ENCODE results near the gene SLC29A2. TPM values are rescaled to one million over a fixed set of nuclear protein-coding genes. Genes with fewer than 3 reads are reported as not detected.

Gene SLC29A2
- total RNA-seq, 1 donor: 0.36 TPM

DNA sequence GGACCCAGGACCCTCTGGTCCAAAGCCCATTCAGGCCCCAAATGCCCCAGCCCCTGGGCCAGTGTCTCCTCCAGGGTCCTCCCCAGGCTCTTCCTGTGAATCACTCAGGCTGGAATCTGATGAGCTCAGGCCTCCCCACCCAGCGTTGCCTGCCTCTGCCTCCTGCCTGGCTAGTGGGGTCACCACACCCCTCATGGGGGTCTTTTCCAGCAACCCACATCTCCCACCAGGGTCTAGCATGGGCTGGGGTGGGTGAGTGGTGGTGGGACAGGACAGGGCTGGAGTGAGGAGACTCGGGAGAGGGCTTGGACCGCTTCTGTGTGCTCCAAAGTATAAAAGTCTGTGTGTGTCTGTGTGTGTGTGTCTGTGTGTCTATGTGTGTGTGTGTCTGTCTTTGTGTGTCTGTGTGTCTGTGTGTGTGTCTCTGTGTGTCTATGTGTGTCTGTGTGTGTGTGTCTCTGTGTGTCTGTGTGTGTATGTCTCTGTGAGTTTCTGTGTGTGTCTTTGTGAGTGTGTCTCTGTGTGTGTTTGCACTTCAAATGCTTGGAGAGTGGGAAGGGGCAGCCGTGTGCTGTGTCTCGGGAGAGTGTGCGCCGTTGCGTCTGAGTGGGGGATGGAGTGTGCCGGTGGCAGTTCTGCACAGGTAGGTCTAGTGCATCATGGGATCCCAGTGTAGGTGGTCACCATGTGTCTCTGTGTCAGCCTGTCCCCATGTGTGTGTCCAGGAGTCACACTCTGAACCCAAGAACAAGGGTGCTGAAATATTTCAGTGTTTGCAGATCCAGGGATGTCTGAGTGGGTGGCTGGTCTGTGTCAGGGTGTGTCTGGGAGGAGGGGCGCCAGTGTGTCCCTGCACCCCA, 44.2 kb downstream of the SLC29A2 start:
- H3K4me3 ChIP-seq (ENCODE audit: low read depth, low read length): no peak overlapping the region
- TF ChIP-seq, protein P1, sequence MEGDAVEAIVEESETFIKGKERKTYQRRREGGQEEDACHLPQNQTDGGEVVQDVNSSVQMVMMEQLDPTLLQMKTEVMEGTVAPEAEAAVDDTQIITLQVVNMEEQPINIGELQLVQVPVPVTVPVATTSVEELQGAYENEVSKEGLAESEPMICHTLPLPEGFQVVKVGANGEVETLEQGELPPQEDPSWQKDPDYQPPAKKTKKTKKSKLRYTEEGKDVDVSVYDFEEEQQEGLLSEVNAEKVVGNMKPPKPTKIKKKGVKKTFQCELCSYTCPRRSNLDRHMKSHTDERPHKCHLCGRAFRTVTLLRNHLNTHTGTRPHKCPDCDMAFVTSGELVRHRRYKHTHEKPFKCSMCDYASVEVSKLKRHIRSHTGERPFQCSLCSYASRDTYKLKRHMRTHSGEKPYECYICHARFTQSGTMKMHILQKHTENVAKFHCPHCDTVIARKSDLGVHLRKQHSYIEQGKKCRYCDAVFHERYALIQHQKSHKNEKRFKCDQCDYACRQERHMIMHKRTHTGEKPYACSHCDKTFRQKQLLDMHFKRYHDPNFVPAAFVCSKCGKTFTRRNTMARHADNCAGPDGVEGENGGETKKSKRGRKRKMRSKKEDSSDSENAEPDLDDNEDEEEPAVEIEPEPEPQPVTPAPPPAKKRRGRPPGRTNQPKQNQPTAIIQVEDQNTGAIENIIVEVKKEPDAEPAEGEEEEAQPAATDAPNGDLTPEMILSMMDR (IDR thresholded peaks at IDR 0.05; ENCODE audit: insufficient read depth, low read length): peak; percentile 16
- peak; percentile 59 for DNase-seq (ENCODE audit: low read depth)

DNA sequence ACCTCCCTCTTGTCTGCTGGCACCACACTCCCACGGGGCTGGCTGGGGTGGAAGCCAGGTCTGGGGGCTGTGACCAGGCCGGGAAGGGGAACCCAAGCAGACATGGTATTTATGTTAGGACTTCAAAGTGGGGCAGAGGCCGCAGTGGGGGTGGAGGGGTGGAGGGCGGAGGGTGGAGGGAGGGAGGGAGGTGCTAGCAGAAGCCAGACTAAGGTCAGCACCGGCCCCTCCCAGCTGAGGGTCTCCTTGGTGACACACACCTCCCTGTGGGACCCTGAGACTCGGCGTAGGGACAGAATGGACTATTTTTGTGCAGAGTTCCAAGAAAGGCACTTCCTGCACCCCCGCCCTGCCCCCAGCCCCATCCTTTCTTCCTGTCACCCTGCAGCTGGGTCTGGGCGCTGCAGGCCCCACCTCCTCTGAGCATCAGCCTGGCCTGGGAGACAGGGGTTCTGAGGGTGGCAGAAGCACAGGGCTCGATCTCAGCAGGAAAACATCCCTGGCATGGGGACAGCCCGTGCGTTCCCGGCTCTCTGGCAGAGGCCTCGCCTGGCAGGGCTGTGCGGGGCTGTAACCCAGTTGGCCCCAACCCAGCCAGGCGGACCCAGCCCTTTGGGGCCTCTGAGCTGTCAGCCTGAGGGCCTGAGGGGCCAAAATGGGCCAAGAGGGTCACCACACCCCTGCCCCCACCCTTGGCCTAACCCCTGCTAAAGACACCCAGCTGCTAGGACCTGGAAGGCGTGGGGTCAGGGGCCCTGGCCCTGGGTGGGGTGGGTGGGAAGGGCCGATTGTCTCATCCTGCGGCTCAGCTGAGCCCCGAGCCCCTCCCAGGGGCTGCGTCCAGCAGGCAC, 45.1 kb downstream of the SLC29A2 start:
- peak; percentile 61 for DNase-seq (ENCODE audit: low read depth)
- no peak overlapping the region for H3K4me3 ChIP-seq (ENCODE audit: low read depth, low read length)
- TF ChIP-seq, protein P1 (IDR thresholded peaks at IDR 0.05; ENCODE audit: insufficient read depth, low read length): no peak

DNA sequence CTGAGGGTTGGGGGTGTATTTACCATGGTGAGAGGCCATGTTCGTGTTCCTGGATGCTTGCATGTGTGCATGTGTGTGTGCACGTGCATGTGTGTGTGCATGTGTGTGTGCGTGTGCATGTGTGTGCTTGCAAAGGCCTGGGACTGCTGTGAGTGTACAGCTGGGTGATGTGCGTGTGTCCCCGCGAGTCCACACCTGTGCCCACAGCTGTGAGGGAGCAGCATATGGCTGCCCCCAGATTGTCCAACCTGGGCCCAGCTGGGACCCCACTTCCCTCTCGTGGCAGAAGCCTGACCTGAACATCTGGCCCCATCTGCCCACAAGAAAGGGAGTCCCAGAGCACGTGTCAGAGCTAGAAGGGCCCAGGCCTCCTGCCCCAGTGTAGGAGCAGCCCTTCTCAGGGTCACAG, 46.3 kb downstream of the SLC29A2 start:
- H3K4me3 ChIP-seq (ENCODE audit: low read depth, low read length): no peak overlapping the region
- DNase-seq (ENCODE audit: low read depth): no peak
- TF ChIP-seq, protein P1 (IDR thresholded peaks at IDR 0.05; ENCODE audit: insufficient read depth, low read length): no peak

DNA sequence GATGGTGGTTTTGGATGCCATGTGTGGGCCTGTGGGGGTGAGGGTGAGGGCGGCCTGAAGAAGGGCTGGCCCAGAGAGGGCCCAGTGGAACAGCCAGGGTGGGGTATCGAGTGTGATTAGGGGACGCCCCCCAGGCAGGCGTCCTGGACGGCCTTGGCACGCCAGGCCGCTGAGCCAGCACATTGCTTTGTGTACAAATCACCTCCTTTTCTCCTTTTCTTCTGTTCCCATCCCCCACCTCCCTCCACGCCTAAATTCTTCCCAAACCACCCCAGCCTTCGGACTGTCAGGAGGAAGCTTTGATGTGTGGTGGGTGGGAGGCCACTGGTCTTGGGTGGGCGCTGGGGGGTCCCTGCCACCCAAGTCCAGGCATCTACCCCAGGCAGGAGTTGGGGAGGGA, 46.9 kb downstream of the SLC29A2 start:
- H3K4me3 ChIP-seq (ENCODE audit: low read depth, low read length): no peak overlapping the region
- DNase-seq (ENCODE audit: low read depth): peak; percentile 58
- TF ChIP-seq, protein P1 (IDR thresholded peaks at IDR 0.05; ENCODE audit: insufficient read depth, low read length): no peak

DNA sequence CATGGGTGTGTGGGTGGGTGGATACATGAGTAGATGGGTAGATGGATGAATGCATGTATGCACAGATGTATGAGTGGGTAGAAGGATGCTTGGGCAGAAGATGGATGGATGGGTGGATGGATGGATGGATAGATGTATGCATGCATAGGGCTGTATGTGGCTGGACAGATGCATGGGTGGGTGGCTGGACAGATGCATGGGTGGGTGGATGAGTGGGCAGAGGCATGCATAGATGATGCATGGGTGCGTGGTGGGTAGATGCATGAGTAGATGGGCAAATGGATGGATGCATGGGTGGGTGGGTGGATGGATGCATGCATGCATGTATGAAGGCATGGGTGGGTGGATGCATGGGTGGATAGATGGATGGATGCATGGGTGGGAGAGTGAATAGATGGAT, 47.9 kb downstream of the SLC29A2 start:
- no peak overlapping the region for H3K4me3 ChIP-seq (ENCODE audit: low read depth, low read length)
- TF ChIP-seq, protein P1 (IDR thresholded peaks at IDR 0.05; ENCODE audit: insufficient read depth, low read length): no peak
- DNase-seq (ENCODE audit: low read depth): no peak

DNA sequence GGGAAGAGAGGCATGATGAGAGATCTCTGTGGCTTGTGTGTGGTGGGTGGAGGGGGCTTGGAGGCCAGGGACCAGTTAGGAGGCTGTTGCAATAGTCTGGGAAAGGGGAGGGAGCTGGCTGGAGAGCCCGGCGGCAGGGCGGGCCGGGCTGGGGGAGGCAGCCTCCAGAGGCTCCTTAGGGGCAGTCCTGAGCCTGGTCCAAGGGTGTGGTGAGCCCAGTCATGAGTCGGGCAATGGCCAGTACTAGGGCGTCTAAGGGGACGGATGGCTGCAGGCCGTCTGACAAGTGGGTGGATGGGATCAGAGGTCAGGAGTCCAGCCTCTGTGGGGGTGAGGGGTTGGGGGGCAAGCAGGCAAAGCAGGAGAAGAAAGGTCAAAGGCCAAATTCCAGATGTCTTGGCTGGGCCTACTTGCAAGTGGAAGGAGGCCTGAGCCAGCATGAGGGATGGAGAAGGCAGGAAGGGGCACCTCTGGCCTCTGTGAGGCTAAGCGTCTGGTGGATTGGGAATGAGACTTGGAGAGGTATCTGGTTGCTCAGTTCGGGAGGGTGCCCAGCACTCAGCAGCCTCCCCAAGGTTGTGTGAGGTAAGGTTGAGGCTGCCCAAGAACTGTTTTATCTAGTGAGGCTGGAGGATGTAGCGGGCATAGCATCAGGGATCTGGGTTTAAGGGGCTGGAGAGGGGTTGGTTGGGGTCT, 48.7 kb downstream of the SLC29A2 start:
- TF ChIP-seq, protein P1 (IDR thresholded peaks at IDR 0.05; ENCODE audit: insufficient read depth, low read length): no peak
- peak; percentile 89 for DNase-seq (ENCODE audit: low read depth)
- H3K4me3 ChIP-seq (ENCODE audit: low read depth, low read length): no peak overlapping the region
